22Rv1 (cell line): ENCODE measurements around the gene PSMC6.

Source experiments
- CTCF ChIP-seq: fragments of 450-650 bp; IDR thresholded peaks from 2 replicates; pipeline ENCODE4 v1.5.1; 2017; ENCODE audit warnings: mild to moderate bottlenecking
- ZFX ChIP-seq: fragments of 450-650 bp; IDR thresholded peaks from 2 replicates; pipeline ENCODE4 v1.6.1; 2017; ENCODE audit warnings: antibody characterized with exemption, borderline replicate concordance

- TF ChIP-seq CTCF (no peak), ZFX (no peak)
These were observed 5.8 kb upstream of the PSMC6 start for GRCh38 chr14:52701223-52701622.
